Measurements from ENCODE around the gene ZNF169.
A peak's percentile ranks its signal among the peaks of the same experiment; 100 is the strongest.
"Not testable (repeated sequence)": the region's sequence is repeated elsewhere in the genome, so short reads cannot be mapped to it uniquely, and the experiment has no call there.

Gene ZNF169

GRCh38 chr9:94259077-94259862 is at the start of gene ZNF169:
ZNF169 (plus strand) TSS chr9:94259298; CDS start chr9:94278813, 19,515 bp downstream.
- DNase-seq (ENCODE audit: low read depth in 1 of 2, low spot score in 1 of 2) = peak; percentile 66 to 79

- no peak for DNase-seq (ENCODE audit: low read depth in 1 of 2, low spot score in 1 of 2)
These were observed 48.2 kb upstream of the ZNF169 start for GRCh38 chr9:94210616-94211603.

GRCh38 chr9:94212091-94212490 is 47.0 kb upstream of the ZNF169 start:
- no peak for DNase-seq (ENCODE audit: low read depth in 1 of 2, low spot score in 1 of 2)

GRCh38 chr9:94212531-94212930 is 46.6 kb upstream of the ZNF169 start:
- no peak for DNase-seq (ENCODE audit: low read depth in 1 of 2, low spot score in 1 of 2)

- DNase-seq (ENCODE audit: low read depth in 1 of 2, low spot score in 1 of 2) = peak; percentile 41
These were observed 45.5 kb upstream of the ZNF169 start for GRCh38 chr9:94213511-94214124.

- DNase-seq (ENCODE audit: low read depth in 1 of 2, low spot score in 1 of 2) = no peak
These were observed 36.2 kb upstream of the ZNF169 start for GRCh38 chr9:94222870-94223269.

- not testable (repeated sequence) for DNase-seq (ENCODE audit: low read depth in 1 of 2, low spot score in 1 of 2)
These were observed 33.7 kb upstream of the ZNF169 start for GRCh38 chr9:94225413-94225812.

GRCh38 chr9:94228616-94229015 is 30.5 kb upstream of the ZNF169 start:
- no peak for DNase-seq (ENCODE audit: low read depth in 1 of 2, low spot score in 1 of 2)

GRCh38 chr9:94232428-94232827 is 26.7 kb upstream of the ZNF169 start:
- DNase-seq (ENCODE audit: low read depth in 1 of 2, low spot score in 1 of 2) = no peak

GRCh38 chr9:94241098-94241497 is 18.0 kb upstream of the ZNF169 start:
- not testable (repeated sequence) for DNase-seq (ENCODE audit: low read depth in 1 of 2, low spot score in 1 of 2)

- no peak for DNase-seq (ENCODE audit: low read depth in 1 of 2, low spot score in 1 of 2)
These were observed 13.4 kb upstream of the ZNF169 start for GRCh38 chr9:94245651-94246050.

- no peak for DNase-seq (ENCODE audit: low read depth in 1 of 2, low spot score in 1 of 2)
These were observed 8.6 kb upstream of the ZNF169 start for GRCh38 chr9:94250456-94250855.

GRCh38 chr9:94256007-94256406 is 3.1 kb upstream of the ZNF169 start:
- no peak for DNase-seq (ENCODE audit: low read depth in 1 of 2, low spot score in 1 of 2)

- DNase-seq (ENCODE audit: low read depth in 1 of 2, low spot score in 1 of 2) = not testable (repeated sequence)
These were observed 6.7 kb downstream of the ZNF169 start for GRCh38 chr9:94265626-94266402.

- DNase-seq (ENCODE audit: low read depth in 1 of 2, low spot score in 1 of 2) = no peak
These were observed 10.2 kb downstream of the ZNF169 start for GRCh38 chr9:94269264-94269663.

GRCh38 chr9:94270009-94270408 is 10.9 kb downstream of the ZNF169 start:
- no peak for DNase-seq (ENCODE audit: low read depth in 1 of 2, low spot score in 1 of 2)

- not testable (repeated sequence) for DNase-seq (ENCODE audit: low read depth in 1 of 2, low spot score in 1 of 2)
These were observed 17.9 kb downstream of the ZNF169 start for GRCh38 chr9:94277029-94277428.

GRCh38 chr9:94277885-94278536 is 18.9 kb downstream of the ZNF169 start:
- no peak for DNase-seq (ENCODE audit: low read depth in 1 of 2, low spot score in 1 of 2)

- no peak for DNase-seq (ENCODE audit: low read depth in 1 of 2, low spot score in 1 of 2)
These were observed 21.4 kb downstream of the ZNF169 start for GRCh38 chr9:94280409-94280989.

GRCh38 chr9:94281101-94281500 is 22.0 kb downstream of the ZNF169 start:
- DNase-seq (ENCODE audit: low read depth in 1 of 2, low spot score in 1 of 2) = no peak
